PC-3 (cell line): ENCODE measurements around the gene IGFALS. TPM values are rescaled to one million over a fixed set of nuclear protein-coding genes. Genes with fewer than 3 reads are reported as not detected.
"Not testable (repeated sequence)": the region's sequence is repeated elsewhere in the genome, so short reads cannot be mapped to it uniquely, and the experiment has no call there.

Source experiments
- ATAC-seq: fragments of 200-7000 bp; cut with Tn5 transposase; 2 replicates; pipeline ENCODE4 v1.9.1; 2020; ENCODE audit warnings: mild to moderate bottlenecking, moderate library complexity
- BruUV-seq: library from RNA; stranded (reverse); fragments of 400-500 nt; replicated peaks from 2 replicates; lab custom pipeline; 2021; lab: Mats Ljungman, UMichigan
- CTCF ChIA-PET: fragments of 300-600 bp; sonication (Branson Sonifier 250); formaldehyde crosslinking; loops from one replicate; lab custom pipeline; 2022; ENCODE audit warnings: antibody characterized with exemption; lab: Charles Lee
- POLR2A ChIA-PET: fragments of 300-600 bp; sonication (Branson Sonifier 250); formaldehyde crosslinking; loops from one replicate; lab custom pipeline; 2022; ENCODE audit warnings: antibody characterized with exemption; ENCODE audit not compliant: unreplicated experiment; lab: Charles Lee
- DNase-seq: peaks from one replicate; pipeline ENCODE4 v3.0.0-alpha.2; 2015
- H2AFZ ChIP-seq: fragments of 300-600 bp; sonication (generic); 2 replicates; pipeline ENCODE4 v1.6.0; 2016; ENCODE audit warnings: antibody characterized with exemption, low read length
- H3F3A ChIP-seq: fragments of 300-600 bp; sonication (generic); one replicate; pipeline ENCODE4 v1.6.0; 2017; ENCODE audit warnings: antibody characterized with exemption, low read length, control low read depth, mild to moderate bottlenecking; ENCODE audit not compliant: unreplicated experiment
- H3K27ac ChIP-seq: fragments of 300-600 bp; sonication (generic); 2 replicates; pipeline ENCODE4 v1.5.1; 2016; ENCODE audit warnings: mild to moderate bottlenecking, low read length
- H3K27me3 ChIP-seq: fragments of 300-600 bp; sonication (generic); 2 replicates; pipeline ENCODE4 v1.6.1; 2016; ENCODE audit warnings: low read length, mixed read lengths
- H3K36me3 ChIP-seq: fragments of 300-600 bp; sonication (generic); 2 replicates; pipeline ENCODE4 v1.6.1; 2016; ENCODE audit warnings: low read depth, mixed run types, low read length, mixed read lengths
- H3K4me1 ChIP-seq: fragments of 300-600 bp; sonication (generic); 2 replicates; pipeline ENCODE4 v1.5.1; 2016; ENCODE audit warnings: low read length; ENCODE audit not compliant: insufficient read depth
- H3K4me2 ChIP-seq: fragments of 300-600 bp; sonication (generic); 2 replicates; pipeline ENCODE4 v1.6.0; 2016; ENCODE audit warnings: low read length
- H3K4me3 ChIP-seq: fragments of 300-600 bp; sonication (generic); 2 replicates; pipeline ENCODE4 v1.5.1; 2016; ENCODE audit warnings: mild to moderate bottlenecking, low read length, mixed read lengths
- H3K79me2 ChIP-seq: fragments of 300-600 bp; sonication (generic); 2 replicates; pipeline ENCODE4 v1.6.1; 2017; ENCODE audit warnings: low read length, mixed read lengths
- H3K9ac ChIP-seq: fragments of 300-600 bp; sonication (generic); 2 replicates; pipeline ENCODE4 v1.6.0; 2016; ENCODE audit warnings: mild to moderate bottlenecking, low read length
- H3K9me2 ChIP-seq: fragments of 300-600 bp; sonication (generic); replicated peaks from 2 replicates; pipeline ENCODE4 v1.6.1; 2016; ENCODE audit warnings: mixed run types, low read length, mixed read lengths
- H3K9me3 ChIP-seq: fragments of 300-600 bp; sonication (generic); 2 replicates; pipeline ENCODE4 v1.6.1; 2016; ENCODE audit warnings: low read length, mixed read lengths
- H4K20me1 ChIP-seq: fragments of 300-600 bp; sonication (generic); 2 replicates; pipeline ENCODE4 v1.6.1; 2016; ENCODE audit warnings: low read length, mixed read lengths
- EZH2 ChIP-seq: fragments of 300-600 bp; sonication (generic); IDR thresholded peaks from one replicate; pipeline ENCODE4 v1.6.1; 2017; ENCODE audit warnings: antibody characterized with exemption, mild to moderate bottlenecking, low read length; ENCODE audit not compliant: unreplicated experiment
- EZH2phosphoT487 ChIP-seq: fragments of 300-600 bp; sonication (generic); IDR thresholded peaks from 2 replicates; pipeline ENCODE4 v1.6.1; 2018; ENCODE audit warnings: mild to moderate bottlenecking, antibody characterized with exemption, low read length, borderline replicate concordance
- intact Hi-C: fragments of 100-400 bp; cut with micrococcal nuclease; formaldehyde crosslinking; loops from 2 replicates; pipeline ENCODE4 v1.9.0; 2023
- total RNA-seq: library from RNA; depleted of rRNA; stranded (reverse); fragments of >200 nt; gene quantifications from 2 replicates; pipeline ENCODE4 v1.2.3, GENCODE V29; 2014
- TF ChIP-seq, protein P1 (sequence below): fragments of 300-600 bp; sonication (generic); conservative IDR thresholded peaks from 2 replicates; pipeline ENCODE4 v1.5.1; 2017; ENCODE audit warnings: antibody characterized with exemption, low read depth, mild to moderate bottlenecking, low read length

The IGFALS gene
- total RNA-seq, 1 experiment from 2014 or later: not detected

GRCh38 chr16:1808691-1809090, 15.2 kb upstream of the IGFALS start:
- H3K4me3 ChIP-seq: no peak overlapping the region
- TF ChIP-seq, protein P1, sequence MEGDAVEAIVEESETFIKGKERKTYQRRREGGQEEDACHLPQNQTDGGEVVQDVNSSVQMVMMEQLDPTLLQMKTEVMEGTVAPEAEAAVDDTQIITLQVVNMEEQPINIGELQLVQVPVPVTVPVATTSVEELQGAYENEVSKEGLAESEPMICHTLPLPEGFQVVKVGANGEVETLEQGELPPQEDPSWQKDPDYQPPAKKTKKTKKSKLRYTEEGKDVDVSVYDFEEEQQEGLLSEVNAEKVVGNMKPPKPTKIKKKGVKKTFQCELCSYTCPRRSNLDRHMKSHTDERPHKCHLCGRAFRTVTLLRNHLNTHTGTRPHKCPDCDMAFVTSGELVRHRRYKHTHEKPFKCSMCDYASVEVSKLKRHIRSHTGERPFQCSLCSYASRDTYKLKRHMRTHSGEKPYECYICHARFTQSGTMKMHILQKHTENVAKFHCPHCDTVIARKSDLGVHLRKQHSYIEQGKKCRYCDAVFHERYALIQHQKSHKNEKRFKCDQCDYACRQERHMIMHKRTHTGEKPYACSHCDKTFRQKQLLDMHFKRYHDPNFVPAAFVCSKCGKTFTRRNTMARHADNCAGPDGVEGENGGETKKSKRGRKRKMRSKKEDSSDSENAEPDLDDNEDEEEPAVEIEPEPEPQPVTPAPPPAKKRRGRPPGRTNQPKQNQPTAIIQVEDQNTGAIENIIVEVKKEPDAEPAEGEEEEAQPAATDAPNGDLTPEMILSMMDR: no peak
- TF ChIP-seq EZH2phosphoT487 (no peak), EZH2 (no peak)
- H3K4me1 ChIP-seq: no peaks in the 10 kb centered on the region
- no peak for ATAC-seq
- intact Hi-C loops: no loop called here
- ChIA-PET POLR2A (no interaction called here), CTCF (no interaction called here)
- H3F3A ChIP-seq: no peaks in the 10 kb centered on the region
- no TSS peak for BruUV-seq
- H3K4me2 ChIP-seq: no peak overlapping the region
- no peaks in the 10 kb centered on the region for H3K36me3 ChIP-seq
- H3K27me3 ChIP-seq: no peaks in the 10 kb centered on the region
- H3K79me2 ChIP-seq: no peaks in the 10 kb centered on the region
- no peaks in the 10 kb centered on the region for H4K20me1 ChIP-seq
- H3K9ac ChIP-seq: no peak overlapping the region
- H3K27ac ChIP-seq: no peak overlapping the region
- H2AFZ ChIP-seq: no peak overlapping the region
- no peaks in the 10 kb centered on the region for H3K9me2 ChIP-seq
- no peaks in the 10 kb centered on the region for H3K9me3 ChIP-seq
- DNase-seq: no peak

DNA sequence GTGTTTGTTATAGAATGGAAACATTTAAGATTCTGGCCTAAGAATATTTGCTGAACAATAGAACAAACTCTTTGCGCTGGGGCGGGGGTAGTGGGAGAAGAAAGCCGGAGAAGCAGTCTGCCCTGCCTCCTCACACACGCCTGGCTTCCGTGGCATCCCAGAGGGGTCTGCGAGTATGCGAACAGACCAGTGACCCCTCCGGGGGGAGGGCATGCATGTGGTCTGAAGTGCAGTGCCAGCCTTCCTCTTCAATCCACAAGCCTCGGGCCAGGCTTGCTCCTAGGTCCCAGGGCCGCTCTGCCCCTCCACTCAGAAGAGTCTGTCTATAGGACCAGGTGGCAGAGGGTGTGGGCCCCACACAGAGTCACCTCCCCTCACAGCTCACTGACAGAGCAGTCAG, 14.1 kb upstream of the IGFALS start:
- Histone ChIP-seq H4K20me1 (no peaks in the 10 kb centered on the region), H3F3A (no peaks in the 10 kb centered on the region), H3K9me3 (no peaks in the 10 kb centered on the region), H3K27me3 (no peaks in the 10 kb centered on the region), H3K27ac (no peak overlapping the region), H3K36me3 (no peaks in the 10 kb centered on the region), H3K4me3 (no peak overlapping the region), H3K4me1 (no peaks in the 10 kb centered on the region), H3K4me2 (no peak overlapping the region), H3K9me2 (no peaks in the 10 kb centered on the region), H2AFZ (no peak overlapping the region), H3K79me2 (no peaks in the 10 kb centered on the region), H3K9ac (no peak overlapping the region)
- intact Hi-C loops: no loop called here
- TF ChIP-seq, protein P1: no peak
- no peak for TF ChIP-seq EZH2phosphoT487
- no peak for TF ChIP-seq EZH2
- DNase-seq (no peak), ATAC-seq (no peak)
- POLR2A ChIA-PET: no interaction called here
- CTCF ChIA-PET: no interaction called here
- BruUV-seq: no TSS peak

DNA sequence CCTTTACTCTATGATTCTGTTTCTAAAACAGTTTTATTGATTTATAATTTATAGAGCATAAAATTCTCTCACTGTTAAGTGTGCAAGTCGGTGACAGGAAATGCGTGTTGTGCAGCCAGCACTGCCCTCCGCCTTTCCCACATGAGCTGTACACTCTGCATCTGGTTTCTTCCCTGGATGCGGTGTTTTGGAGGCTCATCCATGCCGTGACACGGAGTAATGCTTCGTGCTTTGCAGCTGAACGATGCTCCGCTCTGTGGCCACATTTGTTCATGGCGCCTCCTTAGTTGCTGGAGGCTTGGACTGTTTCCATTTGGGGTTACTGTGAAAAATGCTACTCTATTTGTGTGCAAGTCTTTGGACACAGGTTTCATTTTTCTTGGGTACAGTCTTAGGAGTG, 7.2 kb upstream of the IGFALS start:
- no peak overlapping the region for H2AFZ ChIP-seq
- no peak overlapping the region for H3K4me3 ChIP-seq
- no peaks in the 10 kb centered on the region for H3K27me3 ChIP-seq
- H3K4me1 ChIP-seq: no peaks in the 10 kb centered on the region
- H3K27ac ChIP-seq: no peak overlapping the region
- no peak overlapping the region for H3K4me2 ChIP-seq
- BruUV-seq: no TSS peak
- TF ChIP-seq EZH2phosphoT487: no peak
- no peak for TF ChIP-seq EZH2
- TF ChIP-seq, protein P1: no peak
- H4K20me1 ChIP-seq: no peaks in the 10 kb centered on the region
- intact Hi-C loops: no loop called here
- no peaks in the 10 kb centered on the region for H3K79me2 ChIP-seq
- no peaks in the 10 kb centered on the region for H3K36me3 ChIP-seq
- H3K9me2 ChIP-seq: no peaks in the 10 kb centered on the region
- ChIA-PET POLR2A (no interaction called here), CTCF (no interaction called here)
- no peaks in the 10 kb centered on the region for H3F3A ChIP-seq
- DNase-seq: no peak
- no peak for ATAC-seq
- H3K9ac ChIP-seq: no peak overlapping the region
- no peaks in the 10 kb centered on the region for H3K9me3 ChIP-seq

DNA sequence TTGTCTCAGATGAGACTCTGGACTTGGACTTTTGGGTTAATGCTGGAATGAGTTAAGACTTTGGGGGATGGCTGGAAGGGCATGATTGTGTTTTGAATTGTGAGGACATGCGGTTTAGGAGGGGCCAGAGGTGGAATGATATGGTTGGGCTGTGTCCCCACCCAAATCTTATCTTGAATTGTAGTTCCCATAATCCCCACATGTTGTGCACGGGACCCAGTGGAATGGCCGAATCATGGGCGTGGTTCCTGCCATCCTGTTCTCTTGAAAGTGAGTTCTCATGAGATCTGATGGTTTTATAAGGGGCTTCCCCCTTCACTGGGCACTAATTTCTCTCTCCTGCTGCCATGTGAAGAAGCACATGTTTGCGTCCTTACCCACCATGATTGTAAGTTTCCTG, 5.8 kb upstream of the IGFALS start:
- H3K79me2 ChIP-seq, DNase-seq, intact Hi-C loops, H3K27ac ChIP-seq, H3K9ac ChIP-seq, H3K9me2 ChIP-seq, H3K36me3 ChIP-seq, POLR2A ChIA-PET, H4K20me1 ChIP-seq, H3K9me3 ChIP-seq, BruUV-seq, H3F3A ChIP-seq, ATAC-seq, H3K27me3 ChIP-seq, H3K4me3 ChIP-seq, H2AFZ ChIP-seq, H3K4me2 ChIP-seq, CTCF ChIA-PET, H3K4me1 ChIP-seq: not testable (repeated sequence)
